HG03378 (cell line): ENCODE data around the gene NDOR1.

ENCODE experiments used
- ATAC-seq: cut with Tn5 transposase; IDR thresholded peaks from one replicate; pipeline ENCODE4 v1.9.1; 2021; ENCODE audit warnings: mild to moderate bottlenecking, moderate library complexity; ENCODE audit not compliant: unreplicated experiment

Gene NDOR1

GRCh38 chr9:137198051-137198901, 7.2 kb upstream of the NDOR1 start:
- no peak for ATAC-seq

DNA sequence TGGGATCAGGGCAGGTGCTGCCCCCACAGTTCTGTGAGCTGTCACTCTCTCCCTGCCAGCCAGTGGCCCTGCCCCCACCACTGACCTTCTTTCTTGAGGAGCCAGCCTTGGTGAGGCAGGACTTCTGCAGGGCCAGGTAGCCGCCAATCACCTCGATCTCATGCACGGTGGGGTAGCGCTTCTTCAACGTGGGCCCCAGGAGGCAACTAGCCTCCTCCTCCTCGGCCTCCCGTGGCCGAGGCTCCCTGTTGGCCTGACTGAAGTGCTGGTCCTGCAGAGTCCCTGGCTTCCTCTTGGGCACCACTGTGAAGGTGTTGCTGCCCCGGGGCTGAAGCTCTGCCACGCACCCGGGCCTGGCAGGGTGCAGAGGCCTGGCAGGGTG, 6.6 kb upstream of the NDOR1 start:
- no peak for ATAC-seq

GRCh38 chr9:137199411-137200121, 5.9 kb upstream of the NDOR1 start:
- ATAC-seq = no peak

DNA sequence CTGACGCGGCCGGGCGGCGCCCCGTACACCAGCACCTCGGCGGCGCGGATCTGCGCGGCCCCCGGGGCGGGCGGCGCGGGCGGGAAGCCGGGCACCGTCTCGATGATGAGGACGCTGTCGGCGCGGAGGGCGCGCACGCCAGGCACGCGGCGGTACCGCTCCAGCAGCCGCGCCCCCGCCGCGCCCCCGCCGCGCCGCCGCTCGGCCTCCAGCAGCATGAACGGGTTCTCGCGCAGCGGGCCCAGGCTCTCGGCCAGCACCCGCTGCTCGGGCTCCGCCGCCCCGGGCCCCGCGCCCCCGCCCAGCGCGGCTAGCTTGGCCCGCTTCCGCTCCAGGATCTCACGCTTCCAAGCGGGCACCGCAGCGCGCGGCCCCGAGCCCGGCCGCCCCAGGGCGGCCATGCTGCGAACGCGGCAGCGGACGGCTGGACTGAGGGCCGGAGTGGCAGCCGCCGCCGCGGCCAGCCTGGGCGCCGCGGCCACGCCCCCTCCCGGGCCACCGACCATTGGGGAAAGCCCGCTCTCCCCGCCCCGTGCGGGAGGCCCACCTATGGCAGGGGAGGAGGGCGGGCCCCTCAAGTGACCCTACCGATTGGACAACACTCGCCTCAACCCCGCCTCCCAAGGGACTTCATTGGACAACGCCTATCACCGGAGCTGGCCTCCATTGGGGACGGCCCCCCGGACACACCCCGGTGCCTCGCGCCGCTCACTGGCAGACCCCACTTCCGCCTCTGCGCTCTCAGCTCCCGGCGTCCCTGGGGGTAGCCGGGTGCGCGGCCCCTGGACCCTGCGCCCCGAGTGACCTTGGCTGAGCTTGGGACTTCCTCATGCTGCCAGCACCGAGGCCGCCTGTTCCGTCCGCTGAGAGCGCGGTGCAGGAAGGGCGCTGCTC, 4.9 kb upstream of the NDOR1 start, which contains the start of gene TPRN:
Gene TPRN, minus strand, starts transcription at position 431 of the 894 bp plus-strand sequence. Its CDS starts 30 bp downstream, at position 401.
- peak; percentile 82 for ATAC-seq

- no peak for ATAC-seq
Observed at GRCh38 chr9:137201205-137201868, 4.2 kb upstream of the NDOR1 start.

GRCh38 chr9:137202966-137203365, 2.5 kb upstream of the NDOR1 start:
- no peak for ATAC-seq

DNA sequence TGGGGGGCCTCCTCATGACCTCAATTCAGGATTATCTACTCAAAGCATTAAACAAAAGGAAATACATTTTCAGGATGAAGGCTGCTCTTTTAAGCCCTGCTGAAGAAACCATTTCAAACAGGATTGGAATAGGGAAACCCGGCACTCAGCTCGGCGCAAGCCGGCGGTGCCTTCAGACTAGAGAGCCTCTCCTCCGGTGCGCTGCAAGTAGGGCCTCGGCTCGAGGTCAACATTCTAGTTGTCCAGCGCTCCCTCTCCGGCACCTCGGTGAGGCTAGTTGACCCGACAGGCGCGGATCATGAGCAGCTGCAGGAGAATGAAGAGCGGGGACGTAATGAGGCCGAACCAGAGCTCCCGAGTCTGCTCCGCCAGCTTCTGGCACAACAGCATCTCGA, 772 bp upstream of the NDOR1 start:
- no peak for ATAC-seq

DNA sequence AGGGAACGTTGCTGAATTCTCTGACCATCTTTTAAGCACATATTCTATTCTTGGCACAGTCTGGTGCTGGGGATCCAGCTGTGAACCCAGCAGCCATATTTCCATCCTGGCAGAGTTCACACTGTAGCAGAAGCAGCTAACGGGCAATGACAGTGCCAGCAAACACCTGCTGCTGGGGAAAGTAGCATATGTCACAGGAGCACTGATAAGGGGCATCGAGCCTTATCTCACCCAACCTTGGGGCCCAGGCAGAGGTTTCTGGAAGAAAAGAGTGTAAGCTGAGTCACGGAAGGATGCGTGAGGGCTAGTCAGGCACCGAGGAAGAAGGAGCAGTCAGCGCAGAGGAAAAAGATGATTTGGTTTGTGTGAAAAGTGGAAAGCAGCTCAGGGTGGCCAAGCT, 1.1 kb downstream of the NDOR1 start:
- ATAC-seq = no peak

- no peak for ATAC-seq
Observed at GRCh38 chr9:137211532-137211931, 6.0 kb downstream of the NDOR1 start.

GRCh38 chr9:137212520-137212919, 7.0 kb downstream of the NDOR1 start:
- ATAC-seq = no peak

DNA sequence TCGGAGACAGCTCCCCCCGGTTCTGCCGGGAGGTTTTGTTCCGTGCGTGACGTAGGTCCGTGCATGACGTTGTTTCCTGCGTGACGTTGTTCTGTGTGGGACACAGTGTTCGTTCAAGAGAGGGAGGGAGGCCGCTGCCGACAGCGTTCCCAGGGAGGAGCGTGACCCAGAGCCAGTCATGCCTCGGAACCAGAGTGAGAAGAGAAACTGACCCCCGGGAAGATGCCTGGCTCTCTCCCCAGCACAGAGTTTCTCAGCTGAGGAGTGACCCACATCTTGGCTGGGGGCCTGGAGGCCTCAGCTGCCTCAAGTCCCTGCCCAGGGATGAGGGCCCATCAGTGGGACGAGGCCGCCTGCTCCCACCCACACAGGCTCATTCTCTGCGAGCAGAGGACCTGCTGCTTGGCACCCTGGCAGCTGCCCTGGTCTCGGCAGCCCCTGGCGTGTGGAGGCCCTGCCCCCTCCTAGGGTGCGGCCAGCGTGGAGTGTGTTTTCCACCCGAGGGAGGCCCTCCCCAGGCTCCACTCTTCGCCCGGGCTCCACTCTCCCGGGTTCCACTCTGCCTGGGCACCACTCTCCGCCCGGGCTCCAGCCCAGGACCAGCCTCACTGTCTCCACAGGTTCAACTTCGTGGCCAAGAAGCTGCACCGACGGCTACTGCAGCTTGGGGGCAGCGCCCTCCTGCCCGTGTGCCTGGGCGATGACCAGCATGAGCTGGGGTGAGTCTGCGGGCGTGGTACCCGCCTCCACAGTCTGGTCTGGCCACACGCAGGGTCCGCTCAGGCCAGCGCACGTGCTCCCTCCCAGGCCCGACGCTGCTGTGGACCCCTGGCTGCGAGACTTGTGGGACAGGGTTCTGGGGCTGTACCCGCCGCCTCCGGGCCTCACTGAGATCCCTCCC, 7.9 kb downstream of the NDOR1 start:
- ATAC-seq = no peak

DNA sequence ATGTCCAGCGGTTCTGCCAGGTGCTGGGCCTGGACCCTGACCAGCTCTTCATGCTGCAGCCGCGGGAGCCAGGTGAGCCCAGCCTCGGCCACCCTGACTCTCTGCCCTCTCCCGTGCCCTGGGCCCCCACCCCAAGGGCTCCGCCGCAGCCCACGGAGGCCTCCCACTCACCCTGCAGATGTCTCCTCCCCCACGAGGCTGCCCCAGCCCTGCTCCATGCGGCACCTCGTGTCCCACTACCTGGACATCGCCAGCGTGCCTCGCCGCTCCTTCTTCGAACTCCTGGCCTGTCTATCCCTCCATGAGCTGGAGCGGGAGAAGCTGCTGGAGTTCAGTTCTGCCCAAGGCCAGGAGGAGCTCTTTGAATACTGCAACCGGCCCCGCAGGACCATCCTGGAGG, 9.1 kb downstream of the NDOR1 start:
- ATAC-seq = no peak

- ATAC-seq = no peak
Observed at GRCh38 chr9:137215196-137215986, 9.9 kb downstream of the NDOR1 start.

GRCh38 chr9:137216188-137216965, 10.9 kb downstream of the NDOR1 start:
- no peak for ATAC-seq

DNA sequence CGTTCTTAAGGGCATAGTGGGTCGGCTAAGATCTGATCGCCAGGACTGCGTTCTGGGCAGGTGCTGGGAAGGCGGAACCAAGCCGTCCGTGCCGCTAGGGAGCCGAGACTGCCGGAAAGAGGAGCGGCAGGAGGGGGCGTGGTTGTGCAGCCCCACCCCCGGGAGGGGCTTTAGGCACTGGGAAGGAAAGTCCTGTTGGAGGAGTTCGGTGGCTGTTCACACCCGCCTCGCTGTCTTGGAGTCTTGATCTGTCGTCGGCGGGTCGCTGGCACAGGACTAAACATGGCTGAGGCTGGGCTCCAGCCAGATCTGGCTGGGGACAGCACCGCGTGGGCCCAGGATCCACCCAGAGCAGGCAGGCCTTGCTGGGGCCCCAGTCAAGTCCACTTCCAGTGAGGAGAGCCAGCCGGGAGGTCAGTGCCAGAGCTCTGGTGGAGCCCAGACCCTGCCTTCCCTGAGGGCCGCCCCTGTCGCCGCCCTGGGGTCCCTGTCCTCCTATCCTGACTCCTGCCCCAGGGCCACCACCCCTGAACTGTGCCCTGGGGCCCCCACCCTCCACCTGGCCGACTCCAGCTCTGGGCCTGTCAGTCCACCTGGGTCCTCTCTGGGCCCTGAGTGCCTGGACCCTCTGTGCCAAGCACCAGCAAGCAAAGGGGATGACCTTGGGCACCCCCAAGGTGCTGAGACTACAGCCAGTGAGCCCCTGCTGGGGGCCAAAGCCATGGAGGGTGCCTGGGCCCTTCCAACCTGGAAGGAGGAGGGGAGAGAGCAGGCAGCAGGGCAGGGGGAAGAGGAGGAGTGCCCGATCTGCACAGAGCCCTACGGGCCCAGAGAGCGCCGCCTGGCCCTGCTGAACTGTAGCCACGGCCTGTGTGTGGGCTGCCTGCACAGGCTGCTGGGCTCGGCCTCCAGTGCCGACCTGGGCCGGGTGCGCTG, 12.0 kb downstream of the NDOR1 start:
- no peak for ATAC-seq

- no peak for ATAC-seq
Observed at GRCh38 chr9:137218212-137218753, 12.8 kb downstream of the NDOR1 start.
